Activated naive CD8-positive, alpha-beta T cell treated with anti-CD3 and anti-CD28 coated beads, Interleukin-2, amount 10 ng/mL, durations not matched to agents 7 days and 5 days (primary cell): Measurements from ENCODE around the gene CFAP77. TPM values are rescaled to one million over a fixed set of nuclear protein-coding genes. Genes with fewer than 3 reads are reported as not detected.

ENCODE experiments used
- ATAC-seq: fragments of 150-1000 bp; cut with Tn5 transposase; one replicate; pipeline ENCODE4 v1.10.0; 2021; ENCODE audit warnings: low read depth, moderate library complexity
- POLR2A ChIA-PET: fragments of 350-600 bp; sonication (Branson Sonifier 250); formaldehyde crosslinking; loops from one replicate; lab custom pipeline; 2021; ENCODE audit warnings: antibody characterized with exemption; lab: Charles Lee
- DNase-seq: peaks from one replicate; pipeline ENCODE4 v3.0.0; 2021
- H3K27ac Mint-ChIP-seq: one replicate; pipeline ENCODE4 v1.8.0; 2022; ENCODE audit warnings: mild to moderate bottlenecking, mixed read lengths
- H3K27me3 Mint-ChIP-seq: one replicate; pipeline ENCODE4 v1.8.0; 2022; ENCODE audit warnings: mild to moderate bottlenecking, moderate library complexity, mixed read lengths
- H3K36me3 Mint-ChIP-seq: one replicate; pipeline ENCODE4 v1.8.0; 2021; ENCODE audit warnings: mild to moderate bottlenecking, mixed read lengths
- H3K4me1 Mint-ChIP-seq: one replicate; pipeline ENCODE4 v1.8.0; 2021; ENCODE audit warnings: mixed read lengths
- H3K4me3 Mint-ChIP-seq: one replicate; pipeline ENCODE4 v1.8.0; 2022; ENCODE audit warnings: mild to moderate bottlenecking, moderate library complexity, mixed read lengths
- H3K9me3 Mint-ChIP-seq: one replicate; pipeline ENCODE4 v1.8.0; 2021; ENCODE audit warnings: mixed read lengths
- total RNA-seq, 2 experiments: library from RNA; stranded (reverse); gene quantifications; one replicate each; pipeline ENCODE4 v1.2.3, GENCODE V29; 2021

CFAP77 gene
- total RNA-seq, 2 experiments from 2014 or later, result not detected

DNA sequence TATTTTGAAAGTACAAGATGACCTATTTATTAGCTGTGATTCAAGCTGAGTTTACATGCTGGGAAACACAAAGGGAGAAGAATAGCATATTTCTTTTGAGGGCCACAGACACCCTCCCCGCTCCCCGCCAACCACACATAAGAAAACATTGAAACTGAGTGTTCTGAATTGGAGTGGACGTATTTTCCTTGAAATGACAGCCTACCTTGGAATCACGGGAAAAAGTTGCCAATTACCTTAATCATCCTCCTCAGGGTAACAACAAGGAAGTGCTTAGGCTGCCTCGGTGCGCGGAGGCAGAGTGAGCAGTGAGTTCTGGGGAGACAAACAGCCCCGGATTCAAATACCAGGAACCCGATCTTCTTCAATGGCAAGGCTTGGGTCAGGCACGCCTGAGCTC is 31.4 kb downstream of the CFAP77 start:
- Mint-ChIP-seq H3K36me3 (no peaks in the 10 kb centered on the region), H3K27me3 (peaks cover 48% of the 10 kb centered on the region), H3K4me3 (no peak overlapping the region), H3K9me3 (no peaks in the 10 kb centered on the region), H3K4me1 (peaks cover 3% of the 10 kb centered on the region), H3K27ac (no peak overlapping the region)
- ATAC-seq (no peak), DNase-seq (no peak)
- POLR2A ChIA-PET, result no interaction called here

DNA sequence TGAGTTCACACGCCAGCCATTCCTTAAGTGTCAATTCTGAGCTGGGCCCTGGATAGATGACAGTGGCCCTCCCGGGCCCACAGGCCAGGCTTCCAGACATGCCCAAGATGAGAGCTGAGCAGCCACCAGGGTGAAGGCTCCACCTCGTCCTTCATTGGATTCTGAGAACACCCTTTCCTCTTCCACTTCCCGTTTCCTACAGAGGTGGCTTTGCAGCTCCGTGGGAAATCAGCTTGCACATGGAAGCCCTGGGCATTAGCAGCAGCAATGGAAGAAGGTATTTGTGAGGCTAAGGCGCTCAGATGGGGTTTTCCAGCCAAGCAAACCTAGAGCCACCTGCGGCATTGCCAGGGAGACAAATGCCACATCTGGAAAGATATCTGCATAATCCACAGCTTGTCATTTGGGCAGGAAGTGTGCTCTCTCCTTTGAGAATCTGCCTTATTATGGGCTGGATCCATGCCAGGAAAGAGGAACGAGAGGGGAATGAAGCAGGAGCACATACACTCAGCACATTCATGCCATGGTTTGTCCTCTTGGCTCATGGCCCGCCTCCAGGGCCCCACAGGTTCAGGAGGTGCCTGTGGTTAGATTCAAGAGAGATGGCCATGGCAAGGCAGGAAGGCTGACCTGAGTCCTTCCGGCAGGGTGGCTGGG is 34.1 kb downstream of the CFAP77 start:
- POLR2A ChIA-PET, result no interaction called here
- Mint-ChIP-seq H3K27ac (no peak overlapping the region), H3K4me1 (peaks cover 4% of the 10 kb centered on the region), H3K36me3 (no peaks in the 10 kb centered on the region), H3K27me3 (peaks cover 64% of the 10 kb centered on the region), H3K4me3 (no peak overlapping the region), H3K9me3 (no peaks in the 10 kb centered on the region)
- DNase-seq (no peak), ATAC-seq (no peak)

DNA sequence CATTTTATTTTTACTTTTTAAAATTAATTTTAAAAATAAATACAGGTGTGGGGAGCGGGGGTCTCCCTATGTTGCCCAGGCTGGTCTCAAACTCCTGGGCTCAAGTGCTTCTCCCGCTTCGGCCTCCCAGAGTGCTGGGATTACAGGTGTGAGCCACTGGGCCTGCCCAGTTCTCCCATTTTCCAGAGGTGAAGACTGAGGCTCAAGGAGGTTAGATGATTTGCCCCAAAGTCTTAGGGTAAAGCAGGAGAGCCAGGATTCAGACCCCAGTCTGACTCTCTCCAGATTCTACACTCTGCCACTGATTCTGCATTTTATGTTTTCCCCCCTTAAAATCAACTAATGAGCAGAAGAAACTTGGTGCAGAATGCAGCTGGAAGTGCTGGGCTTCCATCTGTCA is 36.9 kb downstream of the CFAP77 start:
- Mint-ChIP-seq H3K9me3 (no peaks in the 10 kb centered on the region), H3K4me3 (no peak overlapping the region), H3K36me3 (no peaks in the 10 kb centered on the region), H3K27ac (no peak overlapping the region), H3K4me1 (peaks cover 16% of the 10 kb centered on the region), H3K27me3 (peaks cover 67% of the 10 kb centered on the region)
- no peak for DNase-seq
- no peak for ATAC-seq
- POLR2A ChIA-PET, result no interaction called here

DNA sequence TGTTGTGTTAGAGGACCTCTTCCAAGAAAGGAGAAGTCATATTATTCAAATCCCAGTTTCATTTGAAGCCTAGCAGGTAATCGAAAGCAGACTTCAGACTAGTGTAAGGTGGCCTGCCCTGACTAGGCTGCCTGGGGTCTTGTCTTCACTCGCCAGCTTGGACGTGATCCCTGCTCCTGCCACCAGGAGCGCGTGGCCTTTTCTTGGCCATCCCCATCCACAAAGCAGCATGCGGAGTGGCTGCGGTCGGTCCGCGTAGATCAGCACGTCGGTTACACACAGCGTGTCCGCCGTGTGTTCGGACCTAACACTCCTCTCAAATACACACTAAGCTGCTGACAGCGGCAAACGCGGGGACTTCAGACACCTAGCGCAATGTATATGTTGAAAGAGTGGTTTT is 37.3 kb downstream of the CFAP77 start:
- peaks cover 68% of the 10 kb centered on the region for H3K27me3 Mint-ChIP-seq
- no peak for DNase-seq
- no peaks in the 10 kb centered on the region for H3K36me3 Mint-ChIP-seq
- H3K27ac Mint-ChIP-seq, result no peak overlapping the region
- no peaks in the 10 kb centered on the region for H3K9me3 Mint-ChIP-seq
- ATAC-seq, result no peak
- H3K4me1 Mint-ChIP-seq, result peaks cover 19% of the 10 kb centered on the region
- no peak overlapping the region for H3K4me3 Mint-ChIP-seq
- POLR2A ChIA-PET, result interaction anchor here (0.6 kb wide), 1 partner anchor 60 kb away, joined by 3 read pairs; no protein-coding TSS in a partner anchor

DNA sequence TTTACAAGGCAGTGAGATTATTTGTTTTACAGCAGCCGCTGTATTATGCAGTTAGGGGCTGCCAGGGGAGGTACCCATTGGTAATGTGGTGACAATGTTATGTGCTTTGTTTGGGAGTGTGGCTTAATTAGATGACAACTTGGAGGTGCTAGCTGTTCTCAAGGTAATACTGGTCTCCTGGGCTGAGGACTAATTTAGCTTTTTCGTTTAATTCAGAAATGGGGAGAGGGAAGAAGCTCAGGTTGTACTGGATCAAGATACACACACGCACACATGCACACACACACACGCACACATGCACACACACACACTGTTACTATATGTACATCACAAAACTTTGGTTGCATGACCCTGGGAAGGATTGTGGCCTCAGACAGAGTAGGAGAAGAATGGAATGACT is 37.9 kb downstream of the CFAP77 start:
- no peak overlapping the region for H3K4me3 Mint-ChIP-seq
- peaks cover 68% of the 10 kb centered on the region for H3K27me3 Mint-ChIP-seq
- ATAC-seq (no peak), DNase-seq (no peak)
- H3K4me1 Mint-ChIP-seq, result peaks cover 20% of the 10 kb centered on the region
- no peak overlapping the region for H3K27ac Mint-ChIP-seq
- no peaks in the 10 kb centered on the region for H3K36me3 Mint-ChIP-seq
- H3K9me3 Mint-ChIP-seq, result no peaks in the 10 kb centered on the region
- POLR2A ChIA-PET, result interaction anchor here (0.6 kb wide), 1 partner anchor 59 kb away, joined by 3 read pairs; no protein-coding TSS in a partner anchor

DNA sequence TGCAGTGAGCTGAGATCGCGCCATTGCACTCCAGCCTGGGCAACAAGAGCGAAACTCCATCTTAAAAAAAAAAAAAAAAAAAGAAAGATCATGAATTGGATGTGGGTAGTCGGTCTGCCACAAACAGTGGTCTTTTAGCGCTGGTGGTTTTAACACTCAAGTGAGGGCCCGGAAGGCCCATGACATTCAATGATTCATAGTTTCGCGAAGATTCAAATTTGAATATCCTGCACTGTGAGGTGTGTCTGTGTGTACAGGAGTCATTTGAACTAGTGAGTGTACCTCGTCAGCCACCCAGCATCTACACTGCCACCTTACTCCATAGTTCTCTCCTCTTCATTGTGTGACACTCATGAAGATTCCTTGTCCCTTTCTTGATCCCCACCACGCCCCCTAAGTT is 41.3 kb downstream of the CFAP77 start:
- Mint-ChIP-seq H3K4me3 (peak overlapping the region; percentile 58), H3K4me1 (peaks cover 27% of the 10 kb centered on the region), H3K9me3 (no peaks in the 10 kb centered on the region), H3K36me3 (no peaks in the 10 kb centered on the region), H3K27ac (peak overlapping the region; percentile 81), H3K27me3 (peaks cover 78% of the 10 kb centered on the region)
- ATAC-seq, result peak; percentile 95
- peak; percentile 35 for DNase-seq
- POLR2A ChIA-PET, result no interaction called here

DNA sequence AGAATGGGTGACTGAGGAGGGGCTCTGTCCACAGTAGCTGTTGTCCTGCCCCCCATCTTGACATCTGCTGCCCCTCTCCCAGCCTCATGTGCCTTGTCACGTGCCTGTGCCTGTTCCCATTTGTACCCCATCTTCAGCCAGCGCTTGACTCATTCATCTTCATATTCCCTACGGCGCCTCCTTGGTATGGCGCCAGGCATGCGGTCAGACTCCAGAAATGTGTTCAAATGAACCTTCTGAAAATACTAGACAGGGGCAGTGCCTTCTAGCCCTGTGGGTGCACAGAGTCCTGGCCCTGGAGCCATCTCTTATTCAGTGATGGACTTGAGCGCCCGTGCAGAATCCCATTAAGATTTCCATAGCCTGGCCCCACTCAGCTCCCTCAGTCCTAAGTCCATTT is 46.2 kb downstream of the CFAP77 start:
- no peak overlapping the region for H3K27ac Mint-ChIP-seq
- POLR2A ChIA-PET, result interaction anchor here (1.1 kb wide), 1 partner anchor 30 kb away, joined by 4 read pairs; no protein-coding TSS in a partner anchor
- DNase-seq (no peak), ATAC-seq (no peak)
- peaks cover 51% of the 10 kb centered on the region for H3K27me3 Mint-ChIP-seq
- peaks cover 16% of the 10 kb centered on the region for H3K4me1 Mint-ChIP-seq
- no peaks in the 10 kb centered on the region for H3K36me3 Mint-ChIP-seq
- no peak overlapping the region for H3K4me3 Mint-ChIP-seq
- H3K9me3 Mint-ChIP-seq, result no peaks in the 10 kb centered on the region

DNA sequence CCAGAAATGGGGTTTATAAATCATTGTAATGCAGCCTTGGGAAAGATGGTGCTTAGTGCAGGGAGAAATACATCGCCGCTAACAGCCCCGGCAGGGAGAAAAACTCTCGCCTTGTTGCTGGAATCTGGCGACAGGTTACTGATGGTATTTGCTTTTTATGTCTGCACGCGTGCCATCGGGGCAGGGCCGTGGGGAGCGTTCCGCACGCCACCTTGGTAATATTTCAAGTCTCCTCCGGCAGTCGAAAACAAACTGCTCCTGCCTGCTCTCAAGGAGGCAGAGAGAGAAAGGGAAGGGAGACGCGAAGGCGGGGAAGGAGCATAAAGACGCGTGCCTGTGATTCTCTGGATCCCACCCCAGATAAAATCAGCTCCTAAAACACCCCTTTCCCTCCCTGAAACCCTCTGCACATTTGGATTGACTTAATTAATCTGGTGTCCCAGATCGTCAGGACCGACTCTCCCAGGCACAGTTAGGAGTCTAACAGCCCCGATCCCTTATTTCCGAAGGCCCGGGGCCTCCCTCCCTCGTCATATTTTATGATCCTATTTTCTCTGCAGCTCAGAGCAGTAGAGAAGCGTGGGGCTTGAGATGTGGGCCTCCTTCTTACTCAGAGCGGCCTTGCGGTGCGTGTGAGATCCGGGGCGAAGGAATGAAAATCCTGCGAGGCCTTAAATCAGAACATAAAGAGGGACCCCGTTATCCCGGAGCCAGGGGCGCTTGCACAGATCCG is 47.7 kb downstream of the CFAP77 start:
- no peak for ATAC-seq
- POLR2A ChIA-PET, result interaction anchor here (1.1 kb wide), 1 partner anchor 28 kb away, joined by 4 read pairs; no protein-coding TSS in a partner anchor
- no peaks in the 10 kb centered on the region for H3K9me3 Mint-ChIP-seq

DNA sequence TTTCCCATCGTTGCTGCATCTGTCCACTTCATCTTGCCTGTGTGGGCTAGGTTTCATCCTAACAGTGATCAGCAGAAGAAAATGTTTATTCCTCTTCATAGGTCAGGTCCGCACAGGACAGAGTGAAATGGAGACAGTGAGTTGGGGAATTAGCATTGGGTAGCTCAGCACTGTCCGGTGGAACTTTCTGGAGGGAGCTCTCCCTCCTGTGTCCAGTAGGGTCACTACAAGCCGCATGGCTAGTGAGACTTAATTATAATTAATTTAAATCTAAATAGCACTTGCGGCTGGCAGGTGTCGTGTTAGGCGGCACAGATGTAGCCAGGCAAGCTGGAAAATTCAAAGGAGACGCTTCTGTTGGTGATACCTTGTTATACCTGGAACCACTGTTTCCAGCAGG is 48.4 kb downstream of the CFAP77 start:
- Mint-ChIP-seq H3K9me3 (no peaks in the 10 kb centered on the region), H3K27ac (no peak overlapping the region), H3K4me3 (no peak overlapping the region), H3K27me3 (peaks cover 41% of the 10 kb centered on the region), H3K36me3 (no peaks in the 10 kb centered on the region), H3K4me1 (peaks cover 9% of the 10 kb centered on the region)
- ATAC-seq, result no peak
- no peak for DNase-seq
- POLR2A ChIA-PET, result interaction anchor here (1.1 kb wide), 1 partner anchor 27 kb away, joined by 4 read pairs; no protein-coding TSS in a partner anchor

More for the DNA sequence above, 47.7 kb downstream of the CFAP77 start:
- Mint-ChIP-seq H3K36me3 (no peaks in the 10 kb centered on the region), H3K4me3 (no peak overlapping the region), H3K4me1 (peaks cover 10% of the 10 kb centered on the region), H3K27ac (no peak overlapping the region), H3K27me3 (peaks cover 41% of the 10 kb centered on the region)
- no peak for DNase-seq

DNA sequence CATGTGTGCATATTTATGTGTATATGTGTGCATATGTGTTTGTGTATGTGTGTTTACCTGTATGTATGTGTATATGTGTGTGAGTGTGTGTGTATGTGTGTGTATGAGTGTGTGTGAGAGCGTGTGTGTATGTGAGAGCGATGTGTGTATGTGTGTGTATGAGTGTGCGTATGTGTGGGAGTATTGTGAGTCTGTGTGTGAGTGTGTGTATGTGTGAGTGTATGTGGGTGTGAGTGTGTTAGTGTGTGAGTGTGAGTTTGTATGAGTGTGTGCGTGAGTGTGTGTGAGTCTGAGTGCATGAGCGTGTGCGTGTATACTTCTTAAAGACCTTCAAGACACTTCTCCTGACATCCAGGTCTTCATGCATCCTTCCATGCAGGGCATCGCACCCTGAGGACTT is 49.6 kb downstream of the CFAP77 start:
- H3K9me3 Mint-ChIP-seq, result no peaks in the 10 kb centered on the region
- no peaks in the 10 kb centered on the region for H3K36me3 Mint-ChIP-seq
- H3K27ac Mint-ChIP-seq, result no peak overlapping the region

DNA sequence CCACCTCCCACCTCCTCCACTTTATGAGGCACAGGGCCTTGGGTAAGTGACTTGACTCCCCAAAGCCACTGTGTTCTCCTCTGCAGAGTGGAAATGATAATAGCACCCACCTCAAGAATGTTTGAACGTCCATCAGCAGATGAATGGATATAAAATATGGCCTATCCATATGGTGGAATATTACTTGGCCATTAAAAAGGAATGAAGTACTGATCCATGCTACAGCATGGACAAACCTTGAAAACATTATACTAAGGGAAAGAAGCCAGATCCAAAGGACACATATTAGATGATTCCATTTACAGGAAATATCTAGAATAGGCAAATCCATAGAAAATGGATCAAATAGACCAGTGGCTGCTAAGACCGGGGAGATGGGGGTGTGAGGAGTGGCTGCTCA is 50.2 kb downstream of the CFAP77 start:
- H3K9me3 Mint-ChIP-seq, result no peaks in the 10 kb centered on the region
- H3K27ac Mint-ChIP-seq, result no peak overlapping the region

More for the DNA sequence above, 49.6 kb downstream of the CFAP77 start:
- POLR2A ChIA-PET, result no interaction called here
- Mint-ChIP-seq H3K27me3 (peaks cover 33% of the 10 kb centered on the region), H3K4me1 (peaks cover 9% of the 10 kb centered on the region), H3K4me3 (no peak overlapping the region)
- no peak for DNase-seq
- ATAC-seq, result no peak

DNA sequence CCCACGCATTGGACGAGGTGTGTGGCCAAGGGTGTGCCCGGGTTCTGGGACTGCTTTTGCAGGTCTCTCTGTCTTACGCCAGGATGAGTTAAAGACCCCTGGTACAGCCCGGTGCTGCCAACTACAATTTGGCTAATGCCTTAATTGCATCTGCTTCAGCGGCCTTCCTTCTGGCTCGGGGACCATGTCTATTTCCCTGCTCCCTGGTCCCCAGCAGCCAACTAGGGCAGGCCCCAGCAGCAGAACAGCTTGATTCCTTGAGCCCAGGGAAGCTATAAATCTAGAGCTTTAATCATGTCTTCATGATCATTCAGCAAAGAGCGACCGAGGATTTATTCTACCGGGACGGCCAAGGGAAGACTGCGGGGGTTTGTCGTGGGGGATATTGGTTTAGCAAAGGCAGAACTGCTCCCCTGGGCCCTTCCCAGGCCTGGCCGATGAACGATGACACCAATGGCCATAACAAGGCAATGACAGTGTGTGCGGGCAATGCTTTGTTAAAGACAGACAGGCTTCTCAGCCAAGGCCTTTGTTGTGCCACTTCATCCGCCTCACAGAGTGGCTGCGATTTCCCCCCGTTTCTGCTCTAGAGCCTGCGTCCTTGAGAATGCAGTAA is 51.4 kb downstream of the CFAP77 start:
- POLR2A ChIA-PET, result no interaction called here
- Mint-ChIP-seq H3K9me3 (no peaks in the 10 kb centered on the region), H3K4me1 (peaks cover 1% of the 10 kb centered on the region), H3K4me3 (no peak overlapping the region), H3K36me3 (no peaks in the 10 kb centered on the region), H3K27me3 (peaks cover 24% of the 10 kb centered on the region), H3K27ac (no peak overlapping the region)
- ATAC-seq (no peak), DNase-seq (no peak)

More for the DNA sequence above, 50.2 kb downstream of the CFAP77 start:
- no peak for ATAC-seq
- Mint-ChIP-seq H3K27me3 (peaks cover 28% of the 10 kb centered on the region), H3K4me1 (peaks cover 9% of the 10 kb centered on the region), H3K4me3 (no peak overlapping the region), H3K36me3 (no peaks in the 10 kb centered on the region)
- no peak for DNase-seq
- POLR2A ChIA-PET, result no interaction called here

DNA sequence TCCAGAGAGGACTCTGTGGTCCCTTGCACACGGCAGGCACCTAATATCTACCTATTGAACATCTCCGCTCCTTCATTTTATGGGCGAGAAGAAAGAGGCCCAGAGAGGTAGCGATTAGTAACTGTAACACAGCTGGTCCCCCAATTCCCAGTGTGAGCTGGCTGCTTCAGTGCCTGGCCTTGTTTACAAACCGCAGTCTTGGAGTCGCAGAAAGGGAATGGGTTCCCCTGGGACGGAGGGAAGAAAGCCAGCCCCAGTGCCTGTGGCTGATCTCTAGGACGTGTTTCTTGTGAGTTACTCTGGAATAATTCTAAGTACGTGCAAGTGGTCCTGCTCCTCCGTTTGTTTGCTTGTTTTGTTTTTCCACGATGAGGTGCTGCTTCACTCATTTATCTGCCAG is 52.0 kb downstream of the CFAP77 start:
- Mint-ChIP-seq H3K27me3 (peaks cover 24% of the 10 kb centered on the region), H3K9me3 (no peaks in the 10 kb centered on the region), H3K4me3 (no peak overlapping the region), H3K27ac (no peak overlapping the region), H3K36me3 (no peaks in the 10 kb centered on the region), H3K4me1 (no peaks in the 10 kb centered on the region)
- DNase-seq (no peak), ATAC-seq (no peak)
- POLR2A ChIA-PET, result no interaction called here
